Suprapubic skin (tissue), 4 donors: ENCODE data around the gene MYO1E. TPM values are rescaled to one million over a fixed set of nuclear protein-coding genes. Genes with fewer than 3 reads are reported as not detected.

ENCODE experiments used
- DNase-seq, 2 donors: peaks; one replicate each; pipeline ENCODE4 v3.0.0-alpha.2; 2019; ENCODE audit warnings: low spot score in 2 of 2
- H3K27ac ChIP-seq: fragments of 200-600 bp; sonication (generic); one replicate; pipeline ENCODE4 v1.5.1; 2019
- H3K27me3 ChIP-seq: fragments of 200-600 bp; sonication (generic); one replicate; pipeline ENCODE4 v1.5.1; 2019
- H3K36me3 ChIP-seq: fragments of 200-600 bp; sonication (generic); one replicate; pipeline ENCODE4 v1.5.1; 2019
- H3K4me1 ChIP-seq: fragments of 200-600 bp; sonication (generic); one replicate; pipeline ENCODE4 v1.5.1; 2019
- H3K4me3 ChIP-seq: fragments of 200-600 bp; sonication (generic); one replicate; pipeline ENCODE4 v1.5.1; 2019; ENCODE audit warnings: mild to moderate bottlenecking
- H3K9me3 ChIP-seq: fragments of 200-600 bp; sonication (generic); one replicate; pipeline ENCODE4 v1.5.1; 2019
- CTCF ChIP-seq, 2 donors: fragments of 200-600 bp in 1 of 2; fragments of 450-650 bp in 1 of 2; sonication (generic) in 1 of 2; IDR thresholded peaks; one replicate each; pipeline ENCODE4 v1.5.1; 2016 to 2019; ENCODE audit warnings: antibody characterized with exemption in 2 of 2, mild to moderate bottlenecking in 1 of 2, moderate library complexity in 1 of 2
- EP300 ChIP-seq: sonication (generic); formaldehyde crosslinking; IDR thresholded peaks from one replicate; pipeline ENCODE4 v1.6.1; 2017; ENCODE audit warnings: antibody characterized with exemption
- POLR2A ChIP-seq, 2 donors: fragments of 450-650 bp; IDR thresholded peaks; one replicate each; pipeline ENCODE4 v1.6.1; 2017; ENCODE audit warnings: antibody characterized with exemption in 2 of 2, mild to moderate bottlenecking in 2 of 2, moderate library complexity in 2 of 2
- POLR2AphosphoS5 ChIP-seq, 3 donors: sonication (generic); formaldehyde crosslinking; IDR thresholded peaks; one replicate each; pipeline ENCODE4 v1.6.1; 2017; ENCODE audit warnings: antibody characterized with exemption in 3 of 3
- WGBS: methylation state at CpG from one replicate; pipeline ENCODE4 v1.1.5; 2018; 5-methylcytosine and 5-hydroxymethylcytosine counted together
- total RNA-seq, 4 donors: library from RNA; depleted of rRNA; stranded (reverse); fragments of >200 nt; gene quantifications; one replicate each; pipeline ENCODE4 v1.1.0, GENCODE V29; 2016

The MYO1E gene
- total RNA-seq, 4 donors from 2014 or later: 79.7 to 171 (median 144) TPM

DNA sequence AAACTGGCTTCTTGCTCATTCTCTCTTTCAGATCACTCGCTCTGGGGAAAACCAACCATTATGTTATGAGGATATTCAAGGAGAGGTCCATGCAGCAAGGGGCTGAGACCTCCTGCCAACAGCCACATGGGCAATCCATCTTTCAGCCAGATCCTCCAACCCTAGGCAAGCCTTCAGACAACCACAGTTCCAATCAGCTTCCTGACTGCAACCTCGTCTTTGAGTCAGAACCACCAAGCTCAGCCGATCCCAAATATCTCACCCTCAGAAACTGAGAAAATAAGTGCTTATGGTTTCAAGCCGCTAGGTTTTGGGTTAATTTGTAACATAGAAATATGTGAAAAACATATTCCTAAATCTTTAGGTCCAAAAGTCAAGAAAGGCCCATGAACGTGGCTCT is 155.8 kb downstream of the MYO1E start:
- no peaks in the 10 kb centered on the region for H3K27me3 ChIP-seq
- no peaks in the 10 kb centered on the region for H3K4me1 ChIP-seq
- no peak for DNase-seq
- TF ChIP-seq POLR2A (IDR thresholded peaks at IDR 0.05): no peak
- no peak for TF ChIP-seq CTCF (IDR thresholded peaks at IDR 0.05)
- TF ChIP-seq EP300: no peak
- no peak for TF ChIP-seq POLR2AphosphoS5 (IDR thresholded peaks at IDR 0.05)
- H3K4me3 ChIP-seq: no peak overlapping the region
- H3K9me3 ChIP-seq: no peaks in the 10 kb centered on the region
- H3K36me3 ChIP-seq: peaks cover 51% of the 10 kb centered on the region
- 92% methylated on average over 5 of the region's 5 CpGs for WGBS
- no peak overlapping the region for H3K27ac ChIP-seq

DNA sequence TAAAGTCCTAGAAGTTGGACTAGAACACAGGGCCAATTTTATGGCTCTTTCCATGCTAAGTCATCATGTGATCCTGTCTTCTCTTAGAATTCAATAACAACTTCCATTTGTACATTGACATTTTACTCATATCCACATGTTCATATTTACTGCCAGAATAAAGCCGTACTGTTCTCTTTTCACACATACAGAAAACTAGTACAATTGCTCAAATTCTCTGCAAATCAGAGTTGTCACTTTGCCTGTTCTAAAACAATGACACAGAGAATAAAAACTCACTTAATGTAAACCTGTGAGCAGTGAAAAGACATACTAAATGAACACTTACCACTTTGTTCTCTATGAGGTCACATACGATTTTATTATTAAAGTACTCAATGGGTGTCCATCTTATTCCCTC is 162.5 kb downstream of the MYO1E start:
- H3K27ac ChIP-seq: no peak overlapping the region
- DNase-seq: no peak
- H3K9me3 ChIP-seq: no peaks in the 10 kb centered on the region
- H3K4me3 ChIP-seq: no peak overlapping the region
- peaks cover 46% of the 10 kb centered on the region for H3K36me3 ChIP-seq
- TF ChIP-seq POLR2AphosphoS5 (IDR thresholded peaks at IDR 0.05) (no peak), CTCF (IDR thresholded peaks at IDR 0.05) (no peak), EP300 (no peak), POLR2A (IDR thresholded peaks at IDR 0.05) (no peak)
- WGBS: 86% methylated on average over 2 of the region's 2 CpGs
- peaks cover 3% of the 10 kb centered on the region for H3K4me1 ChIP-seq
- H3K27me3 ChIP-seq: no peaks in the 10 kb centered on the region

DNA sequence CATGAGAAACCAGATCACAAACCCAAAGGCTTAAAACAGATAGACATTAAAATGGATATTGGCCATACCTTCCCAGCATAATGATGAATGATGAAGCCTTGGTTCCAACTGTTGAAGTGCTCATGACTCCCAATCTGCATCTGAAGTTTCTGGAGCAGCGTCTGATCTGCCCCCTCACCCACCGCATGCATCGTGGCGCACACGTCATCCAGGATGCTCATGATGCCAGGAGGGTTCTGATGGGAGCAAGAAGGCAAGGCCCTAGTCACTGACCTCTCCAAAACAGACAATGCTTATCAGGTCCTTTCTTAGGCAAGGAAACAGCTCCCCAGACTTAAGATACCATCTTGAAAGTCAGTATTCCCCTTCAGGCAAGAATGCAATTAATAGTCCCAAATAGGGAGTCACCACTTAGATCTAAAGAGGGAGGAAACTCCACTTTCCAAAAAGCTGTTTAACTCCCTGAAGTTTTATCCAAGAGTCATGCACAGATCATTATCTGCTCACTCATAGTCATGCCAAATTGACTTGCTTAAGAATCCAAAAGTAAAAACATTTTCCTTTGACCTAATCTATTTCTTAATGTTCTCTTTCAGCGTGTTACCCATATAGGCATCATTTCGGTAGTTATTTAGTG is 163.9 kb downstream of the MYO1E start:
- no peak for DNase-seq
- peaks cover 47% of the 10 kb centered on the region for H3K36me3 ChIP-seq
- H3K4me1 ChIP-seq: peaks cover 3% of the 10 kb centered on the region
- TF ChIP-seq EP300 (no peak), CTCF (IDR thresholded peaks at IDR 0.05) (no peak), POLR2A (IDR thresholded peaks at IDR 0.05) (no peak), POLR2AphosphoS5 (IDR thresholded peaks at IDR 0.05) (no peak)
- H3K9me3 ChIP-seq: no peaks in the 10 kb centered on the region
- H3K4me3 ChIP-seq: no peak overlapping the region
- H3K27me3 ChIP-seq: no peaks in the 10 kb centered on the region
- WGBS: 70% methylated on average over 7 of the region's 7 CpGs
- H3K27ac ChIP-seq: no peak overlapping the region

DNA sequence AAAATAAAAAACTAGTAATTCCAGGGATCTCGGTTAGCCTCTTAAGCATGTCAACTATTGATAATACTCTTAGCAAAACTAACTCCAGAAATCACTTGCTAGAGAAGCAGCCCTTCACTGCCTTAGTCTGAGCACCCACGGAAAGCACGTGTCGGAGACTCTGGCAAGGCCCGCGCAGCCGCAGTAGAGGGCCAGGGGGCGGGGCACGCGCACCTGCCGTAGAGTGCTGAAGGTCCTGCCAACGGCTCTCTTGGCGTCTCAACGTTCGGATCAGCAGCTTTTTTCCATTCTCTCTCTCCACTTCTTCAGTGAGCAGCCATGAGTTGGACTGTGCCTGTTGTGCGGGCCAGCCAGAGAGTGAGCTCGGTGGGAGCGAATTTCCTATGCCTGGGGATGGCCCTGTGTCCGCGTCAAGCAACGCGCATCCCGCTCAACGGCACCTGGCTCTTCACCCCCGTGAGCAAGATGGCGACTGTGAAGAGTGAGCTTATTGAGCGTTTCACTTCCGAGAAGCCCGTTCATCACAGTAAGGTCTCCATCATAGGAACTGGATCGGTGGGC is 166.0 kb downstream of the MYO1E start, which contains the start of gene LDHAL6B:
TSS of gene LDHAL6B (plus strand) at position 221 of the 561 bp plus-strand sequence. CDS start at position 319, 98 bp downstream.
- Histone ChIP-seq H3K27me3 (no peaks in the 10 kb centered on the region), H3K36me3 (peaks cover 50% of the 10 kb centered on the region), H3K4me1 (peaks cover 3% of the 10 kb centered on the region), H3K27ac (no peak within 1 kb of the TSS), H3K4me3 (no peak within 1 kb of the TSS), H3K9me3 (no peaks in the 10 kb centered on the region)
- TF ChIP-seq CTCF (IDR thresholded peaks at IDR 0.05) (no peak), POLR2AphosphoS5 (IDR thresholded peaks at IDR 0.05) (no peak), POLR2A (IDR thresholded peaks at IDR 0.05) (no peak), EP300 (no peak)
- no peak for DNase-seq
- 98% methylated on average over 30 of the region's 30 CpGs for WGBS

DNA sequence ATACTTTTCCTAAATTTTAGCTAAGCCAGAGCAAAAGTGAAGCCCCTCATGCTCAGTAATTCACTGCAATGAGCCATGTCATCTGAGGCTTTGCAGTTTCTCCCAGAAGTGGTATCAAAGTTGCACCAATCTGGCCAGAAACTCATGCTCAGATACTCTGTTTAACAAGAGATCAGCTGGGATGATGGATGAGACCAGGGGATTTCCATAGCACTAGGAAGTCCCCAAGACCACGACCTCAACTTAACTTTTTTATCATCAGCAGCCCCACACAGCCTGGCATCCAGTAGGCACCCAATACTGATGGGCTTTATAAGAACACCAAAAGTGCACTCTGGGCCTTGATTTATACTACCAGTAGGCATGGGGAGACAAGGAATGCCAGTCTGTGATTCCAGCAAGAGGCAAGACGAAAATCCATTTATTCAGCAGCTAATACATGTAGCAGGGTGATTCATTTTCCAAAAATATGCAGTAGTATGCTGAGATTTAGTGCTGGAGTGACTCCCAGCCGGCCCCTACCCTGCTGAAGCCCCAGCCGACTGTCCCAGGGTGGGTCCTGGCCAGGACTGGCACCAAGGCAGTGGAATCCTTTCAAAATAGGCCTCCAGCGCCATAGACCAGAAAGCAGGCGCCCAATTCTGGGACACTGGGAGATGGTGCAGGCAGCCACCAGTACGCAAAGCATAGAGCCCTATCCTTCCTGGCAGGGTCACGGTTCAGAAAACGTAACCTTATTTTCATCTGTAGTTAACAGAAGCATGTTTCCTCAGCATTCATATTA is 166.6 kb downstream of the MYO1E start:
- Histone ChIP-seq H3K4me3 (no peak overlapping the region), H3K36me3 (peaks cover 54% of the 10 kb centered on the region), H3K27ac (no peak overlapping the region), H3K9me3 (no peaks in the 10 kb centered on the region), H3K27me3 (no peaks in the 10 kb centered on the region), H3K4me1 (peaks cover 3% of the 10 kb centered on the region)
- DNase-seq: no peak
- 91% methylated on average over 9 of the region's 9 CpGs for WGBS
- no peak for TF ChIP-seq POLR2AphosphoS5 (IDR thresholded peaks at IDR 0.05)
- TF ChIP-seq POLR2A (IDR thresholded peaks at IDR 0.05): no peak
- TF ChIP-seq CTCF (IDR thresholded peaks at IDR 0.05): no peak
- TF ChIP-seq EP300: no peak
